Fibroblast of lung (primary cell): ENCODE data around the gene FBXO31.

ENCODE experiments used
- EZH2 ChIP-seq: IDR thresholded peaks from 2 replicates; pipeline ENCODE4 v1.5.1; 2012; ENCODE audit warnings: low read length, control low read depth, mild to moderate bottlenecking; ENCODE audit errors: missing control alignments
- TF ChIP-seq, protein P1 (sequence below), 2 donors: IDR thresholded peaks in 1 of 2; conservative IDR thresholded peaks in 1 of 2; 1 replicate in 1 of 2; 2 replicates in 1 of 2; pipeline ENCODE4 v1.5.1; 2011 to 2012; ENCODE audit warnings: low read length in 2 of 2, control low read depth in 1 of 2, inconsistent platforms in 1 of 2, low read depth in 1 of 2, mild to moderate bottlenecking in 1 of 2

DNA sequence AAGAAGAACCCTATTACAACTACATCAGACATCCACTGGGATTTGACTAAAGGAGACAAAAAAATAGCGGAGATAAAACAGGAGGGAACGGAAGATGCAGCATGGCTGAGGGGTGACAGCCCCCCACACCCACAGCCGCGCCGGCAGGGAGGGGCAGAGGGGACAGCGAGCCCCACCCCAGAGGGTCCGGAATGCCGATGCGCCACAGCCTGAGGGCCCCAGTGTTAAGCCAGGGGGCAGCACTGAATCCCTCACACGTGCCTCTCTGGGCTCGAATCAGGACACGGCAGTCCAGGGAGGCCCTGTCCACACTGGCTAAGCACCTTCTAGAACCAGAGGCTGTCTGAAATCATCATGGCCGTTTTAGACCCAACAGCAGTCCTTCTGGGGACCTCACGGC is 27.4 kb upstream of the FBXO31 start:
- TF ChIP-seq, protein P1, sequence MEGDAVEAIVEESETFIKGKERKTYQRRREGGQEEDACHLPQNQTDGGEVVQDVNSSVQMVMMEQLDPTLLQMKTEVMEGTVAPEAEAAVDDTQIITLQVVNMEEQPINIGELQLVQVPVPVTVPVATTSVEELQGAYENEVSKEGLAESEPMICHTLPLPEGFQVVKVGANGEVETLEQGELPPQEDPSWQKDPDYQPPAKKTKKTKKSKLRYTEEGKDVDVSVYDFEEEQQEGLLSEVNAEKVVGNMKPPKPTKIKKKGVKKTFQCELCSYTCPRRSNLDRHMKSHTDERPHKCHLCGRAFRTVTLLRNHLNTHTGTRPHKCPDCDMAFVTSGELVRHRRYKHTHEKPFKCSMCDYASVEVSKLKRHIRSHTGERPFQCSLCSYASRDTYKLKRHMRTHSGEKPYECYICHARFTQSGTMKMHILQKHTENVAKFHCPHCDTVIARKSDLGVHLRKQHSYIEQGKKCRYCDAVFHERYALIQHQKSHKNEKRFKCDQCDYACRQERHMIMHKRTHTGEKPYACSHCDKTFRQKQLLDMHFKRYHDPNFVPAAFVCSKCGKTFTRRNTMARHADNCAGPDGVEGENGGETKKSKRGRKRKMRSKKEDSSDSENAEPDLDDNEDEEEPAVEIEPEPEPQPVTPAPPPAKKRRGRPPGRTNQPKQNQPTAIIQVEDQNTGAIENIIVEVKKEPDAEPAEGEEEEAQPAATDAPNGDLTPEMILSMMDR (conservative IDR thresholded peaks at IDR 0.05 in 1 of 2, IDR thresholded peaks at IDR 0.05 in 1 of 2; ENCODE audit: low read depth in 1 of 2, low read length in 2 of 2) = peak in 1 of 2 donors; percentile 4
- TF ChIP-seq EZH2 = no peak
